NAMALWA (cell line): Measurements from ENCODE around the gene AKT2.

Experiments
- DNase-seq: peaks from one replicate; pipeline ENCODE4 v3.0.0-alpha.2; 2015; ENCODE audit warnings: low spot score

AKT2 gene

GRCh38 chr19:40217934-40218890 lies 66.9 kb downstream of the AKT2 start, which contains the start of gene TTC9B:
TTC9B (minus strand) TSS chr19:40218384; CDS start chr19:40218381, 3 bp downstream.
- no peak for DNase-seq

GRCh38 chr19:40217027-40217810 lies 67.9 kb downstream of the AKT2 start:
- DNase-seq = no peak

DNA sequence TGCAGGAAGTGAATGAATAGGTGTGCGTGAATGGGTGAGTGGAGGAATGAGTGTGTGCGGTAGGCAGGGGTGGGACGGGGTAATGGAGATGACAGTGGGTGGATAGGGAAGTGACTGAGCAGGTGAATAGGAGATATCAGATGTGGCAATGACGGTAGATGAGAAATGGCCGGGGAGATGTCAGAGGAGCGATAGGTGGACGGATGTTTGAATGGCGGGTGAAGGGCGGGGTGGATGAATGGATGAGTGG lies 68.4 kb downstream of the AKT2 start:
- DNase-seq = no peak

GRCh38 chr19:40216013-40216776 lies 69.0 kb downstream of the AKT2 start:
- DNase-seq = no peak

GRCh38 chr19:40214936-40215335 lies 70.2 kb downstream of the AKT2 start:
- DNase-seq = no peak

DNA sequence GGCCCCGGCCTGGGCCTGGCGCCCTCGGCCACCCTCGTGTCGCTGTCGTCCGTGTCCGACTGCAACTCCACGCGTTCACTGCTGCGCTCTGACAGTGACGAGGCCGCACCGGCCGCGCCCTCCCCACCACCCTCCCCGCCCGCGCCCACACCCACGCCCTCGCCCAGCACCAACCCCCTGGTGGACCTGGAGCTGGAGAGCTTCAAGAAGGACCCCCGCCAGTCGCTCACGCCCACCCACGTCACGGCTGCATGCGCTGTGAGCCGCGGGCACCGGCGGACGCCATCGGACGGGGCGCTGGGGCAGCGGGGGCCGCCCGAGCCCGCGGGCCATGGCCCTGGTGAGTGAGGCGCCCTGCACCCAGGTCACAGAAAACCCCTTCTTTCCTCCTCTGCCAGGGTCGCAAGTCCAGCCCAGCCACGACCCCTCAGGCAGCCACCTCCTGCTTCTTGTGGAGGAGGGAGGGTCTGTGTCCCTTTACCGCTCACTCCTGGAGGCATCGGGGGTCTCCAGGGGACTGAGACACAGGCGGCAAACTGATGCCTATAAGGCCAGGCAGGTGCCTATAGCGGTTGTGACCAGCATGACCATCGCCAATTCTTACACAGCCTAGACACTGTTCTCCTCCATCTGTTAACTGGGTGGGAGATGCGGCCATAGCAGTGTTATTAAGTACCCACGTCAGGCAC lies 71.1 kb downstream of the AKT2 start:
- no peak for DNase-seq

GRCh38 chr19:40213251-40213829 lies 71.8 kb downstream of the AKT2 start:
- no peak for DNase-seq

GRCh38 chr19:40210889-40211288 lies 74.3 kb downstream of the AKT2 start:
- DNase-seq = no peak

GRCh38 chr19:40208602-40209001 lies 76.5 kb downstream of the AKT2 start:
- no peak for DNase-seq

- DNase-seq = no peak
These were observed 79.4 kb downstream of the AKT2 start for GRCh38 chr19:40205760-40206159.

DNA sequence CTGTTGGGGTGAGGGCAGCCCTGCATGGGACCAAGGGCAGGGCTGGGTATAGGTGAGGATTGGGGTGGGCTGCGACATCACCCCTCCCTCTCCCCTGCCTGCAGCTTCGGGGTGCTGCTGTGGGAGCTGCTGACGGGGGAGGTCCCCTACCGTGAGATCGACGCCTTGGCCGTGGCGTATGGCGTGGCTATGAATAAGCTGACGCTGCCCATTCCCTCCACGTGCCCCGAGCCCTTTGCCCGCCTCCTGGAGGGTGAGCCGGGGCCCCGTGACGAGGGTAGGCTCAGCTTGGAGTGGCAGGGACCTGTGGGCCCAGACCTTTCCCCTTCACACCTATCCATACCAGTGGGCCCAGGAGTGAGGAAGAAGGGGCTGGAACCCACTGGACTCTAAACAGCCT lies 80.8 kb downstream of the AKT2 start:
- DNase-seq = no peak

- DNase-seq = no peak
These were observed 84.6 kb downstream of the AKT2 start for GRCh38 chr19:40200341-40201099.

- DNase-seq = no peak
These were observed 86.7 kb downstream of the AKT2 start for GRCh38 chr19:40198272-40198990.

- no peak for DNase-seq
These were observed 91.6 kb downstream of the AKT2 start for GRCh38 chr19:40193587-40193849.

GRCh38 chr19:40192758-40193586 lies 92.2 kb downstream of the AKT2 start:
- no peak for DNase-seq

DNA sequence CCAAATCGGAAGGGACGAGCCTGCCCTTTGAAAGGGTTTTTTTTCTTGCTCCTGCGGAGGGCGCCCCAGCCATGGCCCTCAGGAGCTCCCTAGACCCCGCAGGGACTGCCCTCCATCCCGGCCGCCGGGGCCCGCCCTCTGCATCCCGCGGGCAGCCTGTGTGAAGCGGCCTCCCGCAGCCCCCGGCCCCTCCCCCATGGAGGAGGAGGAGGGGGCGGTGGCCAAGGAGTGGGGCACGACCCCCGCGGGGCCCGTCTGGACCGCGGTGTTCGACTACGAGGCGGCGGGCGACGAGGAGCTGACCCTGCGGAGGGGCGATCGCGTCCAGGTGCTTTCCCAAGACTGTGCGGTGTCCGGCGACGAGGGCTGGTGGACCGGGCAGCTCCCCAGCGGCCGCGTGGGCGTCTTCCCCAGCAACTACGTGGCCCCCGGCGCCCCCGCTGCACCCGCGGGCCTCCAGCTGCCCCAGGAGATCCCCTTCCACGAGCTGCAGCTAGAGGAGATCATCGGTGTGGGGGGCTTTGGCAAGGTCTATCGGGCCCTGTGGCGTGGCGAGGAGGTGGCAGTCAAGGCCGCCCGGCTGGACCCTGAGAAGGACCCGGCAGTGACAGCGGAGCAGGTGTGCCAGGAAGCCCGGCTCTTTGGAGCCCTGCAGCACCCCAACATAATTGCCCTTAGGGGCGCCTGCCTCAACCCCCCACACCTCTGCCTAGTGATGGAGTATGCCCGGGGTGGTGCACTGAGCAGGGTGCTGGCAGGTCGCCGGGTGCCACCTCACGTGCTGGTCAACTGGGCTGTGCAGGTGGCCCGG lies 93.1 kb downstream of the AKT2 start:
- DNase-seq = peak; percentile 52

DNA sequence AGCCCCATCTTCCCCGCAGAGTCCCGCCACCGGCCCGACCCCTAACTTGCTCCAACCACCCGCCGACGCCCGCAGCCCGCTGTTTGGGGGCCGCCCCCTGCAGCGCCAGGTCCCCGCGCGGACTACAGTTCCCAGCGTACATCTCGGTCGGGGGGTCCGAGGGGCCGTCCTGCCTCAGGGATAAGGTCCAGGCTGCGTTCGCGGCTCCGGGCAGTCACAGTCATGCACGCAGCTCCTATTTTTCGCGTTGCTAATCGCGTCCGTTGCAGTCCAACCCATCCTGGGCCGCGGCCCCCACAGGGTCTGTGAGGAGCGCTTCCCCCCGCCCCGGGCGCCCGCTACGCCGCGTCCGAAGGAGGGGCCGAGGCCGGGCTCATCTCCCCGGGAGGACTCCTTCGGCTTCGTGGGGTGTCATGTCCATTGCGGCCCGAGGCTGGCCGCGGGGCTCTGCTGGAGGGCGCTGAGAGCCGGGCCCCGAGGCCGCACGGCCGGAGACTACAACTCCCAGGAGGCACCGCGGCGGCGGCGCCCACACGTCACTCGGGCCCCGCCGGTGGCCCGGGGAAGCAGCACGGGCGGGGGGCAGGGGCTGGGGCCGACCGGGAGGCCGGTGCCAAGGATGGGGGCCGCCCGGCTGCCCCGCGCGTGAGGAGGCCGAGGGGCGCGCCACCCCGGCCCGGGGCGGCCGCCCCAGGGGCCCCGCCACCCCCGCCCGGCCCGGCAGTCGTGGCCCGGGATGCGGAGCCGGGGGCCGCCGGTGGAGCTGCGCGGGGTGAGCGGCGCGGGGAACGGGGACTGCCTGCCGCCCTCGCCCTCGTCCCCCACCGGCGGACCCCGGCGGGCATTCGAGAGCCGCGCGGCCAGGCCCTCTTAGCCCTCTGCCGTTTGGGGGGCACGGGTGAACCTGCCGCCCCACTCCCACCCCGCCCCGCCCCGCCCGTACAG lies 94.0 kb downstream of the AKT2 start, which contains the start of gene MAP3K10:
MAP3K10 (plus strand) TSS at position 536 of the 945 bp plus-strand sequence. CDS start 606 bp downstream, outside the sequence.
- DNase-seq = peak; percentile 84
